ENCODE measurements around the gene NAT16.

DNA sequence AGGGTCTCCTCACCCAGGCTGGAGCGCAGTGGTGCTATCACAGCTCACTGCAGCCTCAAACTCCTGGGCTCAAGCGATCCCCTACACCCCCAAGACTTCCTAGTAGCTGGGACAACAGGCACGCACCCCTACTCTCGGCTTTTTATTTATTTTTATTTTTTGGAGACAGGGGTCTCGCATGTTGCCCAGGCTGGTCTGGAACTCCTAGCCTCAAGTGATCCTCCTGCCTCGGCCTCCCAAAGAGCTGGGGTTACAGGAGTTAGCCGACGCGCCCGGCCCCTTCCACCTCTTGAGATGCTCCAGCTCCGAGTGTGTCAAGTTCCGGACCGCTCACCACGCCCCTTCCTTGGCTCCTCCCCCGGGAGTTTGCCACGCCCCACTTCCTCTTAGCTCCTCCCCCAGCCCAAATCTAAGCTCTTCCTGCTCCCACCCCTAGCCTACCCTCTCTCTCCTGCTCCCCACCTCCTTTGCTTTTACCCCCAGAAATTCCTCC is 6.3 kb downstream of the NAT16 start:
- no peak for TF ChIP-seq POLR2AphosphoS5 (IDR thresholded peaks at IDR 0.05)
- TF ChIP-seq POLR2A (IDR thresholded peaks at IDR 0.05), result no peak
- TF ChIP-seq CTCF (IDR thresholded peaks at IDR 0.05), result no peak
